Measurements from ENCODE around the gene ZNF549. TPM values are rescaled to one million over a fixed set of nuclear protein-coding genes. Genes with fewer than 3 reads are reported as not detected.

The ZNF549 gene
- total and polyA plus RNA-seq, 10 donors, result 2.6 to 13.0 (median 9.1) TPM

- H3K4me3 ChIP-seq, result peak within 1 kb of the TSS; percentile 76 to 99 (median 90)
- H3K27me3 ChIP-seq (replicated peaks in 1 of 7), result no peaks in the 10 kb centered on the region
- intact Hi-C loops (cut with DNase I; ENCODE audit: low total_unique reads), result no loop called here
- H3K36me3 ChIP-seq, result peaks cover 19 to 45% (median 33%) of the 10 kb centered on the region in 6 donors
- TF ChIP-seq CTCF (IDR thresholded peaks at IDR 0.05 in 8 of 11, conservative IDR thresholded peaks at IDR 0.05 in 3 of 11), result peak in 5 of 11 experiments; percentile 31 to 49 (median 43)
- peak; percentile 79 to 89 (median 84) for TF ChIP-seq POLR2AphosphoS5 (IDR thresholded peaks at IDR 0.05)
- TF ChIP-seq POLR2A (IDR thresholded peaks at IDR 0.05), result no peak
- DNase-seq, result peak; percentile 97
- WGBS, 5 donors, result 0 to 3% (median 1%) methylated on average over 10 to 62 of the region's 62 CpGs
- H3K27ac ChIP-seq, result peak within 1 kb of the TSS; percentile 50 to 87 (median 76)
- H3K9me3 ChIP-seq, result peaks cover 12 to 82% (median 49%) of the 10 kb centered on the region in 8 donors
- peaks cover 10 to 30% (median 20%) of the 10 kb centered on the region in 6 donors for H3K4me1 ChIP-seq
These were observed 51.5 kb downstream of the ZNF549 start, which contains the start of gene ZNF416 for GRCh38 chr19:57578487-57579205. TSS of gene ZNF416 (minus strand) at chr19:57578911. CDS start at chr19:57578704, 207 bp downstream.

GRCh38 chr19:57583104-57583520 lies 56.0 kb downstream of the ZNF549 start:
- Histone ChIP-seq H3K4me1 (peaks cover 10 to 38% (median 22%) of the 10 kb centered on the region in 6 donors), H3K27me3 (replicated peaks in 1 of 7) (no peaks in the 10 kb centered on the region), H3K4me3 (peak overlapping the region; percentile 53 to 83 (median 76)), H3K9me3 (peaks cover 3 to 74% (median 45%) of the 10 kb centered on the region in 8 donors), H3K27ac (peak overlapping the region in 6 of 8 donors; percentile 51 to 83 (median 74)), H3K36me3 (peaks cover 0 to 38% (median 27%) of the 10 kb centered on the region in 6 donors)
- no peak for DNase-seq
- no peak for TF ChIP-seq CTCF (IDR thresholded peaks at IDR 0.05 in 8 of 11, conservative IDR thresholded peaks at IDR 0.05 in 3 of 11)
- no peak for TF ChIP-seq POLR2AphosphoS5 (IDR thresholded peaks at IDR 0.05)
- no peak for TF ChIP-seq POLR2A (IDR thresholded peaks at IDR 0.05)
- intact Hi-C loops (cut with DNase I; ENCODE audit: low total_unique reads), result no loop called here
- WGBS, 5 donors, result 43 to 56% (median 48%) methylated on average over 12 to 21 of the region's 21 CpGs

- H3K27me3 ChIP-seq (replicated peaks in 1 of 7), result no peaks in the 10 kb centered on the region
- peaks cover 10 to 34% (median 19%) of the 10 kb centered on the region in 6 donors for H3K4me1 ChIP-seq
- H3K9me3 ChIP-seq, result peaks cover 5 to 80% (median 51%) of the 10 kb centered on the region in 8 donors
- intact Hi-C loops (cut with DNase I; ENCODE audit: low total_unique reads), result no loop called here
- DNase-seq, result peak; percentile 96
- WGBS, 5 donors, result 2 to 11% (median 4%) methylated on average over 24 to 76 of the region's 76 CpGs
- peak within 1 kb of the TSS; percentile 51 to 83 (median 74) for H3K27ac ChIP-seq
- peaks cover 3 to 45% (median 34%) of the 10 kb centered on the region in 6 donors for H3K36me3 ChIP-seq
- H3K4me3 ChIP-seq, result peak within 1 kb of the TSS; percentile 53 to 83 (median 76)
- peak in 5 of 11 experiments; percentile 24 to 39 (median 28) for TF ChIP-seq CTCF (IDR thresholded peaks at IDR 0.05 in 8 of 11, conservative IDR thresholded peaks at IDR 0.05 in 3 of 11)
- TF ChIP-seq POLR2A (IDR thresholded peaks at IDR 0.05), result peak in 1 of 3 donors; percentile 37
- TF ChIP-seq POLR2AphosphoS5 (IDR thresholded peaks at IDR 0.05), result peak; percentile 87 to 90 (median 88)
These were observed 56.6 kb downstream of the ZNF549 start, which contains the start of gene ZIK1 for GRCh38 chr19:57583521-57584416. TSS of gene ZIK1 (plus strand) at chr19:57584145. CDS start at chr19:57584357, 212 bp downstream.

Data from spleen (tissue), 11 donors.